PC-3 (cell line): ENCODE measurements around the gene CSRNP3. TPM values are rescaled to one million over a fixed set of nuclear protein-coding genes. Genes with fewer than 3 reads are reported as not detected.

ENCODE experiments used
- ATAC-seq: fragments of 200-7000 bp; cut with Tn5 transposase; 2 replicates; pipeline ENCODE4 v1.9.1; 2020; ENCODE audit warnings: mild to moderate bottlenecking, moderate library complexity
- BruUV-seq: library from RNA; stranded (reverse); fragments of 400-500 nt; replicated peaks from 2 replicates; lab custom pipeline; 2021; lab: Mats Ljungman, UMichigan
- CTCF ChIA-PET: fragments of 300-600 bp; sonication (Branson Sonifier 250); formaldehyde crosslinking; loops from one replicate; lab custom pipeline; 2022; ENCODE audit warnings: antibody characterized with exemption; lab: Charles Lee
- POLR2A ChIA-PET: fragments of 300-600 bp; sonication (Branson Sonifier 250); formaldehyde crosslinking; loops from one replicate; lab custom pipeline; 2022; ENCODE audit warnings: antibody characterized with exemption; ENCODE audit not compliant: unreplicated experiment; lab: Charles Lee
- DNase-seq: peaks from one replicate; pipeline ENCODE4 v3.0.0-alpha.2; 2015
- H2AFZ ChIP-seq: fragments of 300-600 bp; sonication (generic); 2 replicates; pipeline ENCODE4 v1.6.0; 2016; ENCODE audit warnings: antibody characterized with exemption, low read length
- H3F3A ChIP-seq: fragments of 300-600 bp; sonication (generic); one replicate; pipeline ENCODE4 v1.6.0; 2017; ENCODE audit warnings: antibody characterized with exemption, low read length, control low read depth, mild to moderate bottlenecking; ENCODE audit not compliant: unreplicated experiment
- H3K27ac ChIP-seq: fragments of 300-600 bp; sonication (generic); 2 replicates; pipeline ENCODE4 v1.5.1; 2016; ENCODE audit warnings: mild to moderate bottlenecking, low read length
- H3K27me3 ChIP-seq: fragments of 300-600 bp; sonication (generic); 2 replicates; pipeline ENCODE4 v1.6.1; 2016; ENCODE audit warnings: low read length, mixed read lengths
- H3K36me3 ChIP-seq: fragments of 300-600 bp; sonication (generic); 2 replicates; pipeline ENCODE4 v1.6.1; 2016; ENCODE audit warnings: low read depth, mixed run types, low read length, mixed read lengths
- H3K4me1 ChIP-seq: fragments of 300-600 bp; sonication (generic); 2 replicates; pipeline ENCODE4 v1.5.1; 2016; ENCODE audit warnings: low read length; ENCODE audit not compliant: insufficient read depth
- H3K4me2 ChIP-seq: fragments of 300-600 bp; sonication (generic); 2 replicates; pipeline ENCODE4 v1.6.0; 2016; ENCODE audit warnings: low read length
- H3K4me3 ChIP-seq: fragments of 300-600 bp; sonication (generic); 2 replicates; pipeline ENCODE4 v1.5.1; 2016; ENCODE audit warnings: mild to moderate bottlenecking, low read length, mixed read lengths
- H3K79me2 ChIP-seq: fragments of 300-600 bp; sonication (generic); 2 replicates; pipeline ENCODE4 v1.6.1; 2017; ENCODE audit warnings: low read length, mixed read lengths
- H3K9ac ChIP-seq: fragments of 300-600 bp; sonication (generic); 2 replicates; pipeline ENCODE4 v1.6.0; 2016; ENCODE audit warnings: mild to moderate bottlenecking, low read length
- H3K9me2 ChIP-seq: fragments of 300-600 bp; sonication (generic); replicated peaks from 2 replicates; pipeline ENCODE4 v1.6.1; 2016; ENCODE audit warnings: mixed run types, low read length, mixed read lengths
- H3K9me3 ChIP-seq: fragments of 300-600 bp; sonication (generic); 2 replicates; pipeline ENCODE4 v1.6.1; 2016; ENCODE audit warnings: low read length, mixed read lengths
- H4K20me1 ChIP-seq: fragments of 300-600 bp; sonication (generic); 2 replicates; pipeline ENCODE4 v1.6.1; 2016; ENCODE audit warnings: low read length, mixed read lengths
- CTCF ChIP-seq: fragments of 300-600 bp; sonication (generic); conservative IDR thresholded peaks from 2 replicates; pipeline ENCODE4 v1.5.1; 2017; ENCODE audit warnings: antibody characterized with exemption, low read depth, mild to moderate bottlenecking, low read length
- EZH2 ChIP-seq: fragments of 300-600 bp; sonication (generic); IDR thresholded peaks from one replicate; pipeline ENCODE4 v1.6.1; 2017; ENCODE audit warnings: antibody characterized with exemption, mild to moderate bottlenecking, low read length; ENCODE audit not compliant: unreplicated experiment
- EZH2phosphoT487 ChIP-seq: fragments of 300-600 bp; sonication (generic); IDR thresholded peaks from 2 replicates; pipeline ENCODE4 v1.6.1; 2018; ENCODE audit warnings: mild to moderate bottlenecking, antibody characterized with exemption, low read length, borderline replicate concordance
- intact Hi-C: fragments of 100-400 bp; cut with micrococcal nuclease; formaldehyde crosslinking; loops from 2 replicates; pipeline ENCODE4 v1.9.0; 2023
- total RNA-seq: library from RNA; depleted of rRNA; stranded (reverse); fragments of >200 nt; gene quantifications from 2 replicates; pipeline ENCODE4 v1.2.3, GENCODE V29; 2014

The CSRNP3 gene
- total RNA-seq, 1 experiment from 2014 or later: 2.2 TPM

GRCh38 chr2:165681841-165682240 lies 212.3 kb downstream of the CSRNP3 start:
- POLR2A ChIA-PET: no interaction called here
- intact Hi-C loops: no loop called here
- H3K79me2 ChIP-seq: no peaks in the 10 kb centered on the region

GRCh38 chr2:165682546-165682945 lies 213.0 kb downstream of the CSRNP3 start:
- no TSS peak for BruUV-seq
- ChIA-PET CTCF (no interaction called here), POLR2A (no interaction called here)
- Histone ChIP-seq H3K4me2 (no peak overlapping the region), H3F3A (no peaks in the 10 kb centered on the region), H3K9ac (no peak overlapping the region), H3K4me3 (no peak overlapping the region), H3K79me2 (no peaks in the 10 kb centered on the region), H4K20me1 (no peaks in the 10 kb centered on the region), H3K9me2 (no peaks in the 10 kb centered on the region), H3K27me3 (no peaks in the 10 kb centered on the region), H3K9me3 (no peaks in the 10 kb centered on the region), H3K4me1 (no peaks in the 10 kb centered on the region), H3K27ac (no peak overlapping the region), H2AFZ (no peak overlapping the region), H3K36me3 (no peaks in the 10 kb centered on the region)
- DNase-seq (no peak), ATAC-seq (no peak)
- TF ChIP-seq EZH2phosphoT487 (no peak), EZH2 (no peak), CTCF (no peak)
- intact Hi-C loops: no loop called here

More at GRCh38 chr2:165681841-165682240, 212.3 kb downstream of the CSRNP3 start:
- H3K4me1 ChIP-seq: no peaks in the 10 kb centered on the region
- no peaks in the 10 kb centered on the region for H3K9me2 ChIP-seq
- H3K27ac ChIP-seq: no peak overlapping the region
- DNase-seq (no peak), ATAC-seq (no peak)
- no peaks in the 10 kb centered on the region for H3K9me3 ChIP-seq
- no peak overlapping the region for H3K9ac ChIP-seq
- H3K4me2 ChIP-seq: no peak overlapping the region
- H2AFZ ChIP-seq: no peak overlapping the region
- CTCF ChIA-PET: no interaction called here
- no peak for TF ChIP-seq EZH2phosphoT487
- TF ChIP-seq EZH2: no peak
- TF ChIP-seq CTCF: no peak
- H3K4me3 ChIP-seq: no peak overlapping the region
- BruUV-seq: no TSS peak
- H4K20me1 ChIP-seq: no peaks in the 10 kb centered on the region
- H3F3A ChIP-seq: no peaks in the 10 kb centered on the region
- no peaks in the 10 kb centered on the region for H3K36me3 ChIP-seq
- no peaks in the 10 kb centered on the region for H3K27me3 ChIP-seq

GRCh38 chr2:165686800-165687199 lies 217.3 kb downstream of the CSRNP3 start:
- TF ChIP-seq EZH2phosphoT487 (no peak), CTCF (no peak), EZH2 (no peak)
- Histone ChIP-seq H3K9me3 (no peaks in the 10 kb centered on the region), H3K27ac (no peak overlapping the region), H3K79me2 (no peaks in the 10 kb centered on the region), H3K4me1 (no peaks in the 10 kb centered on the region), H3K9me2 (no peaks in the 10 kb centered on the region), H3K27me3 (no peaks in the 10 kb centered on the region), H2AFZ (no peak overlapping the region), H3K4me3 (no peak overlapping the region), H4K20me1 (no peaks in the 10 kb centered on the region), H3K36me3 (no peaks in the 10 kb centered on the region), H3F3A (no peaks in the 10 kb centered on the region), H3K4me2 (no peak overlapping the region), H3K9ac (no peak overlapping the region)
- POLR2A ChIA-PET: no interaction called here
- ATAC-seq (no peak), DNase-seq (no peak)
- CTCF ChIA-PET: no interaction called here
- intact Hi-C loops: no loop called here
- BruUV-seq: no TSS peak
